HepG2 (cell line): Measurements from ENCODE around the gene COX14. TPM values are rescaled to one million over a fixed set of nuclear protein-coding genes. Genes with fewer than 3 reads are reported as not detected.

Source experiments
- ARHGAP35 ChIP-seq: sonication (generic); formaldehyde crosslinking; IDR thresholded peaks from 2 replicates; pipeline ENCODE4 v1.9.0; 2022; ENCODE audit warnings: mild to moderate bottlenecking, inconsistent platforms, moderate library complexity, missing genetic modification reagents, borderline replicate concordance
- FOXK2 ChIP-seq: fragments of 450-650 bp; IDR thresholded peaks from 2 replicates; pipeline ENCODE4 v1.6.1; 2016
- GPN1 ChIP-seq: sonication (generic); formaldehyde crosslinking; IDR thresholded peaks from 2 replicates; pipeline ENCODE4 v1.5.1; 2020; ENCODE audit warnings: missing genetic modification reagents, borderline replicate concordance
- HNRNPH1 ChIP-seq: fragments of 200-400 bp; formaldehyde crosslinking; optimal IDR thresholded peaks from 2 replicates; pipeline ENCODE3; 2017; ENCODE audit warnings: mild to moderate bottlenecking, low read depth, low read length
- ZNF264 ChIP-seq: sonication (generic); formaldehyde crosslinking; IDR thresholded peaks from 2 replicates; pipeline ENCODE4 v1.4.0; 2020; ENCODE audit warnings: missing genetic modification reagents
- ZNF781 ChIP-seq: sonication (generic); formaldehyde crosslinking; IDR thresholded peaks from 2 replicates; pipeline ENCODE4 v1.5.1; 2020; ENCODE audit warnings: borderline replicate concordance, mild to moderate bottlenecking, missing genetic modification reagents; ENCODE audit errors: not compliant biosample characterization
- polyA plus RNA-seq, 8 experiments: library from polyadenylated mRNA; depleted of rRNA in 3 of 8; stranded (reverse) in 7 of 8; unstranded in 1 of 8; fragments of >200 nt; fragmentation: Illumina TruSeq in 4 of 8; extraction: Trizol in 4 of 8; gene quantifications; 2 replicates each; pipeline versions ENCODE4 v1.2.1 to v1.2.3, GENCODE V29; 2011 to 2016; ENCODE audit warnings: low read depth in 4 of 8, missing spikeins in 1 of 8, mixed read lengths in 1 of 8; ENCODE audit not compliant: insufficient read depth in 1 of 8
- total RNA-seq, 5 experiments: library from RNA; depleted of rRNA; stranded (reverse); fragments of >200 nt; fragmentation: Illumina TruSeq; extraction: Trizol; gene quantifications; 2 replicates each; pipeline ENCODE4 v1.2.3, GENCODE V29; 2016; ENCODE audit warnings: low read depth in 1 of 5
- TF ChIP-seq, protein P1 (sequence below), 2 experiments: fragments of 450-650 bp in 1 of 2; sonication (generic) in 1 of 2; formaldehyde crosslinking in 1 of 2; IDR thresholded peaks; 2 replicates each; pipeline versions ENCODE4 v1.6.1 to v1.8.0; 2016 to 2022; ENCODE audit warnings: antibody characterized with exemption in 1 of 2, mild to moderate bottlenecking in 1 of 2, missing genetic modification reagents in 1 of 2
- TF ChIP-seq, protein P2 (sequence below): sonication (generic); formaldehyde crosslinking; IDR thresholded peaks from 2 replicates; pipeline ENCODE4 v1.4.0; 2020; ENCODE audit warnings: missing genetic modification reagents
- TF ChIP-seq, protein P3 (sequence below): sonication (generic); formaldehyde crosslinking; IDR thresholded peaks from 2 replicates; pipeline ENCODE4 v1.8.0; 2022; ENCODE audit warnings: mild to moderate bottlenecking, missing genetic modification reagents, borderline replicate concordance
- TF ChIP-seq, protein P4 (sequence below): sonication (generic); formaldehyde crosslinking; IDR thresholded peaks from 2 replicates; pipeline ENCODE4 v1.4.0; 2020; ENCODE audit warnings: missing genetic modification reagents

COX14 gene
- total and polyA plus RNA-seq, 2 of the 13 experiments (the other 11 are each of a cell fraction or from before 2014, with no cell fraction given) = 53.0 to 71.6 TPM

DNA sequence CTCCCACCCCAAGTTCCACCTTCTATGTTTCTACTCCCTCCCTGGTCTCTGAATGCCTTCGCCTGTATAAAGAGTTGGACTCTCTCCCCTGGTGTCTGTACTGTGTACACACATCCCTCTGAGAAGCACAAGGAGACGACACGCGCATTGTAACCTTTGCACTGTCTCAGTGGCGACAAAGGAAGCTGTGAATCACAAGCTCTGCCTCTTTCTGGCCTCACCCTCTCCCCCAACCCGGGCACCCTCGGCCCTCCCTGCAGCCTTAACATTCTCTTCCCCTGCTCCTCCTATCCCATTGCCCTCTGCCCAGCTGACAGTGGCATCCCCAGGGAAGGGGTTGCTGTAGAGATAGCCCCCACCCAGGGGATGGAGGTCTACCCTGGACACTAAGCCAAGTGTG lies 29.4 kb upstream of the COX14 start (continued):
- TF ChIP-seq, protein P1, sequence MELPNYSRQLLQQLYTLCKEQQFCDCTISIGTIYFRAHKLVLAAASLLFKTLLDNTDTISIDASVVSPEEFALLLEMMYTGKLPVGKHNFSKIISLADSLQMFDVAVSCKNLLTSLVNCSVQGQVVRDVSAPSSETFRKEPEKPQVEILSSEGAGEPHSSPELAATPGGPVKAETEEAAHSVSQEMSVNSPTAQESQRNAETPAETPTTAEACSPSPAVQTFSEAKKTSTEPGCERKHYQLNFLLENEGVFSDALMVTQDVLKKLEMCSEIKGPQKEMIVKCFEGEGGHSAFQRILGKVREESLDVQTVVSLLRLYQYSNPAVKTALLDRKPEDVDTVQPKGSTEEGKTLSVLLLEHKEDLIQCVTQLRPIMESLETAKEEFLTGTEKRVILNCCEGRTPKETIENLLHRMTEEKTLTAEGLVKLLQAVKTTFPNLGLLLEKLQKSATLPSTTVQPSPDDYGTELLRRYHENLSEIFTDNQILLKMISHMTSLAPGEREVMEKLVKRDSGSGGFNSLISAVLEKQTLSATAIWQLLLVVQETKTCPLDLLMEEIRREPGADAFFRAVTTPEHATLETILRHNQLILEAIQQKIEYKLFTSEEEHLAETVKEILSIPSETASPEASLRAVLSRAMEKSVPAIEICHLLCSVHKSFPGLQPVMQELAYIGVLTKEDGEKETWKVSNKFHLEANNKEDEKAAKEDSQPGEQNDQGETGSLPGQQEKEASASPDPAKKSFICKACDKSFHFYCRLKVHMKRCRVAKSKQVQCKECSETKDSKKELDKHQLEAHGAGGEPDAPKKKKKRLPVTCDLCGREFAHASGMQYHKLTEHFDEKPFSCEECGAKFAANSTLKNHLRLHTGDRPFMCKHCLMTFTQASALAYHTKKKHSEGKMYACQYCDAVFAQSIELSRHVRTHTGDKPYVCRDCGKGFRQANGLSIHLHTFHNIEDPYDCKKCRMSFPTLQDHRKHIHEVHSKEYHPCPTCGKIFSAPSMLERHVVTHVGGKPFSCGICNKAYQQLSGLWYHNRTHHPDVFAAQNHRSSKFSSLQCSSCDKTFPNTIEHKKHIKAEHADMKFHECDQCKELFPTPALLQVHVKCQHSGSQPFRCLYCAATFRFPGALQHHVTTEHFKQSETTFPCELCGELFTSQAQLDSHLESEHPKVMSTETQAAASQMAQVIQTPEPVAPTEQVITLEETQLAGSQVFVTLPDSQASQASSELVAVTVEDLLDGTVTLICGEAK (IDR thresholded peaks at IDR 0.05) = no peak
- TF ChIP-seq, protein P1 (CRISPR knock-in tag; IDR thresholded peaks at IDR 0.05) = no peak
- TF ChIP-seq ARHGAP35 (CRISPR knock-in tag) (no peak), FOXK2 (no peak), ZNF781 (CRISPR knock-in tag) (no peak), GPN1 (CRISPR knock-in tag) (no peak), ZNF264 (CRISPR knock-in tag) (no peak), HNRNPH1 (no peak)
- TF ChIP-seq, protein P2, sequence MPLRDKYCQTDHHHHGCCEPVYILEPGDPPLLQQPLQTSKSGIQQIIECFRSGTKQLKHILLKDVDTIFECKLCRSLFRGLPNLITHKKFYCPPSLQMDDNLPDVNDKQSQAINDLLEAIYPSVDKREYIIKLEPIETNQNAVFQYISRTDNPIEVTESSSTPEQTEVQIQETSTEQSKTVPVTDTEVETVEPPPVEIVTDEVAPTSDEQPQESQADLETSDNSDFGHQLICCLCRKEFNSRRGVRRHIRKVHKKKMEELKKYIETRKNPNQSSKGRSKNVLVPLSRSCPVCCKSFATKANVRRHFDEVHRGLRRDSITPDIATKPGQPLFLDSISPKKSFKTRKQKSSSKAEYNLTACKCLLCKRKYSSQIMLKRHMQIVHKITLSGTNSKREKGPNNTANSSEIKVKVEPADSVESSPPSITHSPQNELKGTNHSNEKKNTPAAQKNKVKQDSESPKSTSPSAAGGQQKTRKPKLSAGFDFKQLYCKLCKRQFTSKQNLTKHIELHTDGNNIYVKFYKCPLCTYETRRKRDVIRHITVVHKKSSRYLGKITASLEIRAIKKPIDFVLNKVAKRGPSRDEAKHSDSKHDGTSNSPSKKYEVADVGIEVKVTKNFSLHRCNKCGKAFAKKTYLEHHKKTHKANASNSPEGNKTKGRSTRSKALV (CRISPR knock-in tag) = no peak
- TF ChIP-seq, protein P3, sequence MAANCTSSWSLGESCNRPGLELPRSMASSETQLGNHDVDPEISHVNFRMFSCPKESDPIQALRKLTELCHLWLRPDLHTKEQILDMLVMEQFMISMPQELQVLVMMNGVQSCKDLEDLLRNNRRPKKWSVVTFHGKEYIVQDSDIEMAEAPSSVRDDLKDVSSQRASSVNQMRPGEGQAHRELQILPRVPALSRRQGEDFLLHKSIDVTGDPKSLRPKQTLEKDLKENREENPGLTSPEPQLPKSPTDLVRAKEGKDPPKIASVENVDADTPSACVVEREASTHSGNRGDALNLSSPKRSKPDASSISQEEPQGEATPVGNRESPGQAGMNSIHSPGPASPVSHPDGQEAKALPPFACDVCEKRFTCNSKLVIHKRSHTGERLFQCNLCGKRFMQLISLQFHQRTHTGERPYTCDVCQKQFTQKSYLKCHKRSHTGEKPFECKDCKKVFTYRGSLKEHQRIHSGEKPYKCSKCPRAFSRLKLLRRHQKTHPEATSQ = no peak
- TF ChIP-seq, protein P4, sequence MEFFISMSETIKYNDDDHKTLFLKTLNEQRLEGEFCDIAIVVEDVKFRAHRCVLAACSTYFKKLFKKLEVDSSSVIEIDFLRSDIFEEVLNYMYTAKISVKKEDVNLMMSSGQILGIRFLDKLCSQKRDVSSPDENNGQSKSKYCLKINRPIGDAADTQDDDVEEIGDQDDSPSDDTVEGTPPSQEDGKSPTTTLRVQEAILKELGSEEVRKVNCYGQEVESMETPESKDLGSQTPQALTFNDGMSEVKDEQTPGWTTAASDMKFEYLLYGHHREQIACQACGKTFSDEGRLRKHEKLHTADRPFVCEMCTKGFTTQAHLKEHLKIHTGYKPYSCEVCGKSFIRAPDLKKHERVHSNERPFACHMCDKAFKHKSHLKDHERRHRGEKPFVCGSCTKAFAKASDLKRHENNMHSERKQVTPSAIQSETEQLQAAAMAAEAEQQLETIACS (CRISPR knock-in tag) = no peak
- TF ChIP-seq, all 625 proteins: peak for 116
